ENCODE data around the gene SELENOH.

The SELENOH gene

DNA sequence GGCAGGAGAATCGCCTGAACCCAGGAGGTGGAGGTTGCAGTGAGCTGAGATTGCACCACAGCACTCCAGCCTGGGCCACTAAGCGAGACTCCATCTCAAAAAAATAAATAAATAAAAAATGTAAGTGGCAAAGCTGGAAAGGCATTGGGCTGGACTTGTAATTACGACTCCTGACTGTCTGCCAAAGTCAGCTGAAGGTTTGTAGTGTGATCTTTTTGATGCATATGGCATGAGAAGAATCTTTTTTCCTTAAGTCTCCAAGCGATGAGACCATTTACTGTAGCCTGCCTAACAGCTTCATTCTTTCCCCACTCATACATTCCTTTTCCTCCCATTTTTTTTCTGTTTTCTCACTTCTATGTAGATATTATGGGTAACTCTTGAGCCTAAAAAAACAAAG is 45.1 kb downstream of the SELENOH start:
- no peak for DNase-seq

DNA sequence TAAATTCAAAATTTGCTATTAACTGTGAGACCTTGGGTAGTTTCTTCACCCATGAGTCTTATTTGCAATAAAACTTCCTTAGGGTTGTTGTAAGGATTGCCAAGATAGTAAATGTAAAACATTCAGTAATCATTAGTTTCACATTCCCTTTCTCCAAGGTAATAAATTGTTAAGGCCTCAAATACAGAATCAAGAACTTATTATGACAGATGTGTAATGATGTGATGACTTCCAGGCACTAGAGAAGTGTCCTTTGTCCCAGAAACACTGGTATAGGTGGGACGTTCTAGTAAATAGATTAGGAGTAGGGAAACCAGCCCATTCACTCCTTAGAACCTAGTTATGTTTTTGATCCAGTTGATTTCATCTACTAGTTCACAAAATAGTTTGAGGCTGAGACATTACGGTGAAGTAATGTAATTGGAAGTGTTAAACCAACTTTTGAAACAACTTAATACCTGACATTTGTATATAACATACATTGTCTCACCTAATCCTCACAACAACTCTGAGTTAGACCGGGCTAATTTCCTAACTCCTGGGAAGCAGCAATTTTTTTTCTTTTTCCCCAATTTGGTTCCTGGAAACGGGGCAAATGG is 45.8 kb downstream of the SELENOH start:
- DNase-seq = no peak

DNA sequence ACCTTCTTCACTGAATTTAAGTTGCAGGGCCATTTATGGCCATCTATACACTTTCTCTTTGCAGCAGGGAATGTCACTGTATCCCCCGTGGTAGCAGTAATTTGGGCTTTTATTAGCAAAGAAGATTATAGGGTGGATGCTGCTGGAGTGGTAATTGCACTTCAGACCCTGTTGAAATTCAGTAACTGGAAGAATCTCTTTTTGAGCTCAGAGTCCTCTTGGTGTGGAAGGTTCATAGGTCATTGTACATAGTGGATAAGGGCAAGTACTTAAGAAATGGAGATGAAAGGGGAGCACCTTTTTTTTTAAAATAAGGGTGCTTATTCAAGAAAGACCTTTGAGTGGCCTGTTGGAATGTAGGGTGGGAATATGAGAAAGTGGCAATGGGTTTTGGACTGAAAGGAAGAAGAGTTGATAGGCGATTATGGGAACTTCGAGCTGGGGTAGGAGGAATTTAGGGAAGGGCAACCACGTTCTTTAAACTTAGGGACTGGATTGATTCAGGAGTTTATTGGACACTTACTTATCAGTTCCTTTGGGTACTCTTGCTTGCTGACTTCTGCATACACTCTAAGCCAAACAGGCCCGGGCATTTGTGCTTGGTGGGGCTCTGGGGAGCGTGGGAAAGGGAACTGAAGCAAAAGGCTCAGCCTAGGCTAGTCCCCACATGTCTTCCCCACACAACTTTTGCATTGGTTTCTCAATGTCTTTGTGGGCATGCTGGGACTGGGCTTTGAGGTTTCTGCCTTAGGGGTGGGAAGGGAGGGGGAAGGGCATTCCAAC is 46.8 kb downstream of the SELENOH start:
- DNase-seq = peak; percentile 30

DNA sequence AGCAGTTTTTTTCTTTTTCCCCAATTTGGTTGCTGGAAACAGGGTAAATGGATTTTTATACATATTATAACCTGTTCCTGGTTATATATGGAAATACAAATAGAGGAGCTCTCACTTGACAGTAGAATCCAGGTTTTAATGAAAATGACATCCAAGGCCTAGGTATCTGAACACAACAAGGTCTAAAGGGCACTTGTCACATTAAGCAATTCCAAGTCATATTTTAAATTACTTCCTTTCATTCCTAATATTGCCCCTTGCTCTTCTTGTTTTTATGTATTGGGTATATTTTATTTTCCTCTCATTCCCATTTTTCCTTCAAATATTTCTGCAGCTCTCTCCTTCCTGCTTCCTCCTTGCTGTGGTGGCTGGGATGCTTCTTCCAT is 47.4 kb downstream of the SELENOH start:
- no peak for DNase-seq

DNA sequence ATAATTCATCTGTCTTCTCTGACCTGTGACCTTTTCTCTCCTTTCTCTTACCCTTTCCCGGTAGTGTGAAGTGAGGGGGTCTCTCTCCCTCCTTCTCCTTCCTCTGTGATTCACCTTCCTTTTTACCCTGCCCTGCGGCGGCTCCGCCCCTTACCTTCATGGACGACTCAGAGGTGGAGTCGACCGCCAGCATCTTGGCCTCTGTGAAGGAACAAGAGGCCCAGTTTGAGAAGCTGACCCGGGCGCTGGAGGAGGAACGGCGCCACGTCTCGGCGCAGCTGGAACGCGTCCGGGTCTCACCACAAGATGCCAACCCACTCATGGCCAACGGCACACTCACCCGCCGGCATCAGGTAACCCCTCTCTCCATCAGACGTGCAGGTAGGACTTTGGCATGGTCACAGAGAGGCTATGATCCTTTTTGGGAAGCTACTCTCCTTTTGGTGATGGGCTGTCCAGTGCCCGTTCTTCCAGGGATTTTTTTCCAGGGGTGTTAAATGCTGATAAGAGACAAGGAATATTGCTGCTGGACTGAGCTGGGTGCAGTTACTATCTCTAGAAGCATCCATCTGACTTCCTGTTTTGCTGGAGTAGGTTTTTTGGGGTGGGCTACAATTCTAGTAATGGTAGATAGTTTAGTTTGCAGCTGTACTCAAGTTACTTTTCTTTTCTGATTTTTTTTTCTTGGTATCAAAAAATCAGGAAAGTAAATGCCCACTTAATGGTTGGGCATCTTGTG is 50.2 kb downstream of the SELENOH start:
- no peak for DNase-seq

DNA sequence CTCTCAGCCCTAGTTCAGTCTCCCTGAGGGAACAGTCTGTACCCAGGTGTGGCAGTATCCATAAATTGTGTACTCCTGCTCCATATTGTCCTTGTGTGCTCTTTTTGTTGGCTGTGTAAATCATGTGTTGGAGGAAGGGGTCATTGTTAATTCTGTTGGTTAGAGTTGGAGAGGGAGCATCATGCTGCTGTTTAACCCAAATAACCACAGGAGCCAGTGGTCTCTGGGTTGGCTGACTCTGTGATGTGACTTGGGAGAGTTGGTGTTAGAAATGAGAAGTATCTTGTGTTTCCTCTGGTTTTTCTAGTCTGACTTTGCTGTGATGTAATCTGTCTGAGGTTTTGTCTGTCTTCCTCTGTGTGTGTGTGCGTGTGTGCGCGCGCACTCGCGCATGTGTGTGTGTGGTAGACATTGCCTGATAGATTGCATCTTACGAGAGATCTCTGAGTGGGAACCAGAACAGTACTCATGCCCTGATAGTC is 50.8 kb downstream of the SELENOH start:
- DNase-seq = peak; percentile 49

DNA sequence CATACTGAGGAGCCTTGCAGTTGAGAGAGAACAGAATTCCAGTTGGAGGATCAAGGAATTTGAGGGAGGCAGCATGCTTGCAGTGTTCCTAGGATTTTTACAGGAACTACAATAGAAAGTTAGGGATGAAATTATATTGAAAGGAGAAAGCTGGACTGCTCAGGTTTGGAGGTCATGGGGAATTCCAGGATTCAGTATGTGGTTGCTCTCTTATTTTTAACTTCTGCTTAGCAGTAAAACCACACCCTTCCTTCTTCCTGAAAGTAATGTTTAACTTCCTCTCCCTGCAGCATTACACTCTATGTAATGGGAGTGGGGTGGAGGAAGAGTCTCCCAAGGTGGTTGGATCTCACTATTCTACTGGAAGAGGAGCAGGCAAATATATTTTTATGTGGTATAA is 51.6 kb downstream of the SELENOH start:
- no peak for DNase-seq

Measured in left hindlimb (tissue), 1 donor.